ENCODE results near the gene GLS.

Gene GLS

DNA sequence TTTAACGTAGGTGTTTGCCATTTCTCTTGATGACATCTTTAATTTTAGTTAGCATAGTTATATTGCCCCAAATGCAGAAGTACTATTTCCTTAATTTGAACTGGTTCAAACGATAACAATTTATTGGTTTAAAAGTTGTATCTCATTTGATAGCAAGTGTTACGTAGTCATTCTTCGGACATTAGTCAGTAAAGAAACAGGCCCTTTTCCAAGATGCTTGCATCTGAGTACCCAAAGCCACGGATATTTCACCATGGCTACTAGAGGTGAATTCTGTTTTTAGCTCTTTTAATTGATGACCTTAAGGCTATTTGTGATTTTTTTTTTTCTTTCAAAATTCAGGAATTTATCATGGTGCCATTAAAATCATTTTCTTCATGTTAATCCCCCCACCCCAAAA is 32.1 kb downstream of the GLS start:
- TF ChIP-seq EZH2phosphoT487 (IDR thresholded peaks at IDR 0.05; ENCODE audit: borderline replicate concordance), result no peak
- TF ChIP-seq, protein P1, sequence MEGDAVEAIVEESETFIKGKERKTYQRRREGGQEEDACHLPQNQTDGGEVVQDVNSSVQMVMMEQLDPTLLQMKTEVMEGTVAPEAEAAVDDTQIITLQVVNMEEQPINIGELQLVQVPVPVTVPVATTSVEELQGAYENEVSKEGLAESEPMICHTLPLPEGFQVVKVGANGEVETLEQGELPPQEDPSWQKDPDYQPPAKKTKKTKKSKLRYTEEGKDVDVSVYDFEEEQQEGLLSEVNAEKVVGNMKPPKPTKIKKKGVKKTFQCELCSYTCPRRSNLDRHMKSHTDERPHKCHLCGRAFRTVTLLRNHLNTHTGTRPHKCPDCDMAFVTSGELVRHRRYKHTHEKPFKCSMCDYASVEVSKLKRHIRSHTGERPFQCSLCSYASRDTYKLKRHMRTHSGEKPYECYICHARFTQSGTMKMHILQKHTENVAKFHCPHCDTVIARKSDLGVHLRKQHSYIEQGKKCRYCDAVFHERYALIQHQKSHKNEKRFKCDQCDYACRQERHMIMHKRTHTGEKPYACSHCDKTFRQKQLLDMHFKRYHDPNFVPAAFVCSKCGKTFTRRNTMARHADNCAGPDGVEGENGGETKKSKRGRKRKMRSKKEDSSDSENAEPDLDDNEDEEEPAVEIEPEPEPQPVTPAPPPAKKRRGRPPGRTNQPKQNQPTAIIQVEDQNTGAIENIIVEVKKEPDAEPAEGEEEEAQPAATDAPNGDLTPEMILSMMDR (conservative IDR thresholded peaks at IDR 0.05; ENCODE audit: low read length), result no peak
- H3K9me2 ChIP-seq (replicated peaks; ENCODE audit: low read depth, low read length), result no peaks in the 10 kb centered on the region
- no peaks in the 10 kb centered on the region for H3K4me1 ChIP-seq (ENCODE audit: insufficient read depth, low read length, poor library complexity, severe bottlenecking)
- H3K27me3 ChIP-seq (ENCODE audit: insufficient read depth, low read length, poor library complexity, severe bottlenecking), result no peaks in the 10 kb centered on the region
- no peak overlapping the region for H3K9ac ChIP-seq (ENCODE audit: low read depth, low read length, poor library complexity, severe bottlenecking)
- no peak overlapping the region for H3K4me2 ChIP-seq (ENCODE audit: low read depth, low read length, poor library complexity, severe bottlenecking)
- H3F3A ChIP-seq (ENCODE audit: low read depth), result no peaks in the 10 kb centered on the region
- H3K36me3 ChIP-seq (ENCODE audit: insufficient read depth, low read length), result peaks cover 65% of the 10 kb centered on the region
- H4K20me1 ChIP-seq (ENCODE audit: insufficient read depth, low read length, poor library complexity, severe bottlenecking), result no peaks in the 10 kb centered on the region
- no peak overlapping the region for H3K4me3 ChIP-seq (ENCODE audit: low read length, poor library complexity, severe bottlenecking)
- H3K9me3 ChIP-seq (ENCODE audit: insufficient read depth, low read depth, low read length), result no peaks in the 10 kb centered on the region
- H2AFZ ChIP-seq (ENCODE audit: low read length), result no peak overlapping the region
- no peaks in the 10 kb centered on the region for H3K79me2 ChIP-seq (ENCODE audit: insufficient read depth, low read length)

DNA sequence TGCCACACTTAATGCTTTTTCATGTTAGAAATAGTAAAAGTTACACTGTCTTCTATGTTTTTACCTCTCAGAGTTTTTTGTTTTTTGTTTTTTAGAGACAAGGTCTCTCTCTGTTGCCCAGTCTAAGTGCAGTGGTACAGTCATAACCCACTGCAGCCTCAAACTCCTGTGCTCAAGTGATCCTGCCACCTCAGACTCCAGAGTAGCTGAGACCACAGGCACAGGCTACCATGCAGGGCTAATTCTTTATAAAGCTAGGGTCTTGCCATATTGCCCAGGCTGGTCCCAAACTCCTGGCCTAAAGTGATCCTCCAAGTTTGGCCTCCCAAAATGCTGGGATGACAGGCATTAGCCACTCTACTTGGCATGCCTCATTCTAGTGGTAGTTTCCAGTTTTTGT is 33.1 kb downstream of the GLS start:
- Histone ChIP-seq H2AFZ (ENCODE audit: low read length) (no peak overlapping the region), H3K9ac (ENCODE audit: low read depth, low read length, poor library complexity, severe bottlenecking) (no peak overlapping the region), H4K20me1 (ENCODE audit: insufficient read depth, low read length, poor library complexity, severe bottlenecking) (no peaks in the 10 kb centered on the region), H3K9me2 (replicated peaks; ENCODE audit: low read depth, low read length) (no peaks in the 10 kb centered on the region), H3K79me2 (ENCODE audit: insufficient read depth, low read length) (no peaks in the 10 kb centered on the region), H3K27me3 (ENCODE audit: insufficient read depth, low read length, poor library complexity, severe bottlenecking) (no peaks in the 10 kb centered on the region), H3F3A (ENCODE audit: low read depth) (no peaks in the 10 kb centered on the region), H3K4me2 (ENCODE audit: low read depth, low read length, poor library complexity, severe bottlenecking) (no peak overlapping the region), H3K36me3 (ENCODE audit: insufficient read depth, low read length) (peaks cover 69% of the 10 kb centered on the region), H3K9me3 (ENCODE audit: insufficient read depth, low read depth, low read length) (no peaks in the 10 kb centered on the region), H3K4me1 (ENCODE audit: insufficient read depth, low read length, poor library complexity, severe bottlenecking) (no peaks in the 10 kb centered on the region), H3K4me3 (ENCODE audit: low read length, poor library complexity, severe bottlenecking) (no peak overlapping the region)
- TF ChIP-seq EZH2phosphoT487 (IDR thresholded peaks at IDR 0.05; ENCODE audit: borderline replicate concordance), result no peak
- TF ChIP-seq, protein P1 (conservative IDR thresholded peaks at IDR 0.05; ENCODE audit: low read length), result no peak

DNA sequence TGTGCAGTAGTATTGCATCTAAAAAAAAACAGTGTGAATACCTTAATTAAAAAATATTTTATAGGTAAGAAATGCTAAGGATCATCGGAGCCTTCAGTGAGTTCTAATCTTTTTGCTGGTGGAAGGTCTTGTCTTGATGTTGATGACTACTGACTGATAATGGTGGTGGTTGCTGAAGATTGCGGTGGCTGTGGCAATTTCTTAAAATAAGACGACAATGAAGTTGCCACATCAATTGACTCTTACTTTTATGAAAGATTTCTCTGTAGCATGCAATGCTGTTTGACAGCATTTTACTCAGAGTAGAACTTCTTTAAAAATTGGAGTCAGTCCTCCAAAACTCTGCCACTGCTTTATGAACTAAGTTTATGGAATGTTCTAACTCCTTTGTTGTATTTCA is 36.2 kb downstream of the GLS start:
- no peak overlapping the region for H3K9ac ChIP-seq (ENCODE audit: low read depth, low read length, poor library complexity, severe bottlenecking)
- H3K27me3 ChIP-seq (ENCODE audit: insufficient read depth, low read length, poor library complexity, severe bottlenecking), result no peaks in the 10 kb centered on the region
- no peak overlapping the region for H3K4me2 ChIP-seq (ENCODE audit: low read depth, low read length, poor library complexity, severe bottlenecking)
- no peaks in the 10 kb centered on the region for H3K4me1 ChIP-seq (ENCODE audit: insufficient read depth, low read length, poor library complexity, severe bottlenecking)
- no peaks in the 10 kb centered on the region for H3K79me2 ChIP-seq (ENCODE audit: insufficient read depth, low read length)
- H4K20me1 ChIP-seq (ENCODE audit: insufficient read depth, low read length, poor library complexity, severe bottlenecking), result no peaks in the 10 kb centered on the region
- no peaks in the 10 kb centered on the region for H3K9me2 ChIP-seq (replicated peaks; ENCODE audit: low read depth, low read length)
- no peak overlapping the region for H2AFZ ChIP-seq (ENCODE audit: low read length)
- TF ChIP-seq, protein P1 (conservative IDR thresholded peaks at IDR 0.05; ENCODE audit: low read length), result no peak
- no peak for TF ChIP-seq EZH2phosphoT487 (IDR thresholded peaks at IDR 0.05; ENCODE audit: borderline replicate concordance)
- H3K36me3 ChIP-seq (ENCODE audit: insufficient read depth, low read length), result peaks cover 77% of the 10 kb centered on the region; the same call in 1 of the 2 replicates
- no peaks in the 10 kb centered on the region for H3F3A ChIP-seq (ENCODE audit: low read depth)
- H3K9me3 ChIP-seq (ENCODE audit: insufficient read depth, low read depth, low read length), result no peaks in the 10 kb centered on the region
- H3K4me3 ChIP-seq (ENCODE audit: low read length, poor library complexity, severe bottlenecking), result no peak overlapping the region

Data from Loucy (cell line).